ENCODE measurements around the gene CCDC110.

Gene CCDC110

DNA sequence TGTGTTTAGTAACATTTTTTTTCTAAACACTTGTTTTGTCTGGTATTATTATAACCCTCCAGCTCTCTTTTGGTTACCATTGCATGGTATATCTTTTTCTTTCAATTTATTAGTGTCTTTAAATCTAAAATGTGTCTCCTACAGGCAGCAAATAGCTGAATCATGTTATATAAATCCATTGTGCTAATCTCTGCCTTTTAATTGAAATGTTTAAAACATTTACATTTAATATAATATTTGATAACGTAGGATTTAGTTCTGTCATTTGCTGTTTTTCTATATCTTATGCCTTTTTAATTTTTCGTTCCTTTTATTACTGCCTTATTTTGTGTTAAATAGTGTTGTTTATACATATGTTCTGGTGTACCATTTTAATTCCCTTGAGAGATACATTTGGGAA, 17.1 kb upstream of the CCDC110 start:
- Histone ChIP-seq H3K36me3 (no peaks in the 10 kb centered on the region), H3K4me3 (no peak overlapping the region), H3K27ac (no peak overlapping the region), H3K4me1 (no peaks in the 10 kb centered on the region), H3K27me3 (no peaks in the 10 kb centered on the region), H3K9me3 (no peaks in the 10 kb centered on the region)
- TF ChIP-seq, protein P1, sequence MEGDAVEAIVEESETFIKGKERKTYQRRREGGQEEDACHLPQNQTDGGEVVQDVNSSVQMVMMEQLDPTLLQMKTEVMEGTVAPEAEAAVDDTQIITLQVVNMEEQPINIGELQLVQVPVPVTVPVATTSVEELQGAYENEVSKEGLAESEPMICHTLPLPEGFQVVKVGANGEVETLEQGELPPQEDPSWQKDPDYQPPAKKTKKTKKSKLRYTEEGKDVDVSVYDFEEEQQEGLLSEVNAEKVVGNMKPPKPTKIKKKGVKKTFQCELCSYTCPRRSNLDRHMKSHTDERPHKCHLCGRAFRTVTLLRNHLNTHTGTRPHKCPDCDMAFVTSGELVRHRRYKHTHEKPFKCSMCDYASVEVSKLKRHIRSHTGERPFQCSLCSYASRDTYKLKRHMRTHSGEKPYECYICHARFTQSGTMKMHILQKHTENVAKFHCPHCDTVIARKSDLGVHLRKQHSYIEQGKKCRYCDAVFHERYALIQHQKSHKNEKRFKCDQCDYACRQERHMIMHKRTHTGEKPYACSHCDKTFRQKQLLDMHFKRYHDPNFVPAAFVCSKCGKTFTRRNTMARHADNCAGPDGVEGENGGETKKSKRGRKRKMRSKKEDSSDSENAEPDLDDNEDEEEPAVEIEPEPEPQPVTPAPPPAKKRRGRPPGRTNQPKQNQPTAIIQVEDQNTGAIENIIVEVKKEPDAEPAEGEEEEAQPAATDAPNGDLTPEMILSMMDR (IDR thresholded peaks at IDR 0.05) = no peak
- DNase-seq = no peak
- intact Hi-C loops (cut with DNase I; ENCODE audit: low total_unique reads) = no loop called here

DNA sequence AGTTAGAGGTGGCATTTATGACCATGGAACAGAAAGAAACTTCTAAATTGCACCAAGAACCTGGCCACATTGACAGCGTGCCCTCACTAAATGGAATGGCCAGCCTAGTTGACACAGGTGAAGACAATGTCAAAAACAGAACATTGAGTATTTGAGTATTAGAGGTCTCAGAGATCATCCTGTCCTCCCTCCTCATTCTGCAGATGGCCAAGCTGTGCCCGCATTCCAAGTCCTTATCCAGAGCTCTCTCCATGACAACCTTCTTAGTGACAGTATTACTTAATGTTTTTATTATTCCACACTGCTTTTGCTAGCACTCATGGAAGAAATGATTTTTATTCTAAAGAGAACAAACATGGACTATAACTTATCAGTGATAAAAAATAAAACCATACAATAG, 9.9 kb upstream of the CCDC110 start:
- no peak for DNase-seq
- Histone ChIP-seq H3K4me1 (peaks cover 0 to 22% (median 14%) of the 10 kb centered on the region in 4 donors), H3K27ac (peak overlapping the region in 1 of 2 donors; percentile 20), H3K36me3 (no peaks in the 10 kb centered on the region), H3K9me3 (no peaks in the 10 kb centered on the region), H3K27me3 (no peaks in the 10 kb centered on the region), H3K4me3 (no peak overlapping the region)
- intact Hi-C loops (cut with DNase I; ENCODE audit: low total_unique reads) = no loop called here
- TF ChIP-seq, protein P1 (IDR thresholded peaks at IDR 0.05) = no peak

DNA sequence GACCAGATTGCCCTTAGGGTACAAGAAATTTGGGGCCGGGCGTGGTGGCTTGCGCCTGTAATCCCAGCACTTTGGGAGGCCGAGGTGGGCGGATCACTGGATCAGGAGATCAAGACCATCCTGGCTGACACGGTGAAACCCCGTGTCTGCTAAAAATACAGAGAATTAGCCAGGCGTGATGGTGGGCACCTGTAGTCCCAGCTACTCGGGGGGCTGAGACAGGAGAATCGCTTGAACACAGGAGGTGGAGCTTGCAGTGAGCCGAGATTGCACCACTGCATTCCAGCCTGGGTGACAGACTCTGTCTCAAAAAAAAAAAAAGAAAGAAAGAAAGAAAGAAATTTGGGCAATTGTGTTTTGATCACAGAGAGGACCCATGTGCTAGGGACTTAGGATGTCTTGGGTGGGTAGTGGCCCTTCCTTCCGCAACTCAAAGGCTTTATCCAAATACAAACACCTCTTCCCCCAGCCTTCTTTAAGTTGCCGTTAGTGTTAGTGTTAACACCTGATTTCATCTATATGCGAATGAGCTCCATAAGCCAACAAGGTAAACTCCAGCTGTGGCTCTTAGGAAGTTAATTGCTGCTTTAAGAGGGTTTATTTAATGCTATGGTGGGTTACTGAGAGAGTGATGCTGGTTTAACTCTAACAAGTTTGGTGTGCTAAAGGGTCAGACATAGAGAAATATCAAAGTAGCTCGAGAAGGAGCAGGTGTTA, 8.6 kb upstream of the CCDC110 start:
- TF ChIP-seq, protein P1 (IDR thresholded peaks at IDR 0.05) = no peak
- Histone ChIP-seq H3K36me3 (no peaks in the 10 kb centered on the region), H3K4me1 (peaks cover 0 to 22% (median 14%) of the 10 kb centered on the region in 4 donors), H3K9me3 (no peaks in the 10 kb centered on the region), H3K4me3 (no peak overlapping the region), H3K27me3 (no peaks in the 10 kb centered on the region), H3K27ac (peak overlapping the region; percentile 63 to 65)
- intact Hi-C loops (cut with DNase I; ENCODE audit: low total_unique reads) = no loop called here
- no peak for DNase-seq

DNA sequence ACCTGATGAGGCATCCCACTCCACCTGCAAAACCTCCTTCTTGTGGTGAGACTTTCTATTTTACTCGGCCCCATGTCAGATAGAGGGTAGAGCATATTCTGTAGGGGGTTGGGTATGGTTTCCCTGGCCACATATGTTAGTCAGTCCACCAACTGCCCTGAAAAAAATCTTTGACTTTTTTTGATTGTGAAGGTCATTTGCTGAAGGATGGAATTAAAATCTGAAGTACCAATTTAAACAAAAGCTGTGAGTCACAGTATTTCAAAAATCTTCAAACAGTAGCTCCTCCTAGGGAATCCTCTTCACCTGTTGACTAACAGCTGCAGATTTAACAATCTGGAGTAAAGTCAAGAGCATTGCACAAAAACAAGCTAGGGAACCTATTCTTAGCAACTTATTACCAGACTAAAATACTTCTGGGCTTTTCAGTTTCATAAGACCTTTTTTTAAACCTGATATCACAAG, 8.0 kb upstream of the CCDC110 start:
- Histone ChIP-seq H3K36me3 (no peaks in the 10 kb centered on the region), H3K27me3 (no peaks in the 10 kb centered on the region), H3K4me3 (no peak overlapping the region), H3K27ac (peak overlapping the region; percentile 63 to 65), H3K9me3 (no peaks in the 10 kb centered on the region), H3K4me1 (peaks cover 0 to 22% (median 14%) of the 10 kb centered on the region in 4 donors)
- intact Hi-C loops (cut with DNase I; ENCODE audit: low total_unique reads) = loop anchor here (10.0 kb wide), 1 partner anchor 45 kb away; no protein-coding TSS in a partner anchor
- no peak for DNase-seq
- TF ChIP-seq, protein P1 (IDR thresholded peaks at IDR 0.05) = no peak

DNA sequence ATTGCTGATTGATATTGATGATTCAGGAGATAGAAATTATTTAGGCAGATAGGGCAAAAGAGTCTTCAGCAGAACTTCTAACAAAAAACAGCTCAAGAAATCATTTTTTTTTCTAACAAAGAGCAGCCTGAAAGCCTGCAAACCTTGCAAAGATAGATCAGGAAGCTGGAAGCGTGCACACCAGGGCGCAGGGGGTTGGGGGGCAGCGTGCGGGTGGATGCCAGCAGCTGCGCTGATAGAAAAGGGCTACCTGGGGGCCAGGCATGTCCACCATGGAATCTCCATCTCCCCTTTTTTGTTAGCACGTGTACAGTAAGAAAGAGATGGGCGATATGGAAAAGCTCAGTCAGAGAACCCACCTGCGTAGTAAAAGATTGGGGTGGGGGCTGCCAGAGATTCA, 1.7 kb upstream of the CCDC110 start:
- Histone ChIP-seq H3K27ac (no peak overlapping the region), H3K36me3 (no peaks in the 10 kb centered on the region), H3K4me1 (peaks cover 0 to 15% (median 2%) of the 10 kb centered on the region in 4 donors), H3K27me3 (no peaks in the 10 kb centered on the region), H3K4me3 (no peak overlapping the region), H3K9me3 (no peaks in the 10 kb centered on the region)
- DNase-seq = no peak
- TF ChIP-seq, protein P1 (IDR thresholded peaks at IDR 0.05) = no peak
- intact Hi-C loops (cut with DNase I; ENCODE audit: low total_unique reads) = loop anchor here (5.0 to 10.0 kb wide), 2 partner anchors 52 to 124 kb away; no protein-coding TSS in a partner anchor
